HCT116 (cell line): ENCODE measurements around the gene OOSP4B. TPM values are rescaled to one million over a fixed set of nuclear protein-coding genes. Genes with fewer than 3 reads are reported as not detected.

Source experiments
- total RNA-seq: library from RNA; stranded (reverse); gene quantifications from one replicate; pipeline ENCODE4 v1.2.1, GENCODE V29; 2021; ENCODE audit not compliant: unreplicated experiment

OOSP4B gene
- total RNA-seq, 1 experiment from 2014 or later, result not detected

Other genes starting within 250 kb of the OOSP4B start
- gene MRPL16, start 206.4 kb upstream of the OOSP4B start, total RNA-seq, result 61.0 TPM
- gene CBLIF, start 171.7 kb upstream of the OOSP4B start, total RNA-seq, result not detected
- gene TCN1, start 150.7 kb upstream of the OOSP4B start, total RNA-seq, result 1.7 TPM
- gene OOSP3, start 138.4 kb upstream of the OOSP4B start, total RNA-seq, result not detected
- not detected for gene OOSP1, start 78.7 kb upstream of the OOSP4B start, total RNA-seq
- not detected for gene OOSP4A, start 53.1 kb upstream of the OOSP4B start, total RNA-seq
- not detected for gene OOSP2, start 23.2 kb downstream of the OOSP4B start, total RNA-seq
- gene MS4A3, start 39.5 kb downstream of the OOSP4B start, total RNA-seq, result not detected
- gene MS4A2, start 71.5 kb downstream of the OOSP4B start, total RNA-seq, result not detected
- 0.52 TPM for gene MS4A6A, start 165.9 kb downstream of the OOSP4B start, total RNA-seq
- not detected for gene MS4A4E, start 226.0 kb downstream of the OOSP4B start, total RNA-seq